IPS-NIHi7 (cell line): Measurements from ENCODE around the gene B3GALT2.

Experiments used
- DNase-seq: peaks from one replicate; pipeline ENCODE4 v3.0.0; 2012; ENCODE audit warnings: mixed read lengths; ENCODE audit errors: extremely low spot score

Gene B3GALT2

GRCh38 chr1:193183019-193183627 lies 3.3 kb downstream of the B3GALT2 start:
- peak; percentile 10 for DNase-seq

- DNase-seq: no peak
These were observed 4.4 kb downstream of the B3GALT2 start for GRCh38 chr1:193181985-193182384.

- DNase-seq: no peak
These were observed 4.9 kb downstream of the B3GALT2 start for GRCh38 chr1:193181536-193181935.

- DNase-seq: no peak
These were observed 7.3 kb downstream of the B3GALT2 start for GRCh38 chr1:193179094-193179493.

- no peak for DNase-seq
These were observed 9.6 kb downstream of the B3GALT2 start for GRCh38 chr1:193176788-193177187.

- no peak for DNase-seq
These were observed 10.3 kb downstream of the B3GALT2 start for GRCh38 chr1:193176113-193176512.

- no peak for DNase-seq
These were observed 29.1 kb downstream of the B3GALT2 start for GRCh38 chr1:193157360-193157759.

- DNase-seq: no peak
These were observed 29.6 kb downstream of the B3GALT2 start for GRCh38 chr1:193156822-193157142.

GRCh38 chr1:193156117-193156821 lies 30.1 kb downstream of the B3GALT2 start:
- DNase-seq: no peak

GRCh38 chr1:193144999-193145398 lies 41.4 kb downstream of the B3GALT2 start:
- DNase-seq: no peak

GRCh38 chr1:193144361-193144938 lies 42.0 kb downstream of the B3GALT2 start:
- DNase-seq: no peak

- DNase-seq: no peak
These were observed 43.1 kb downstream of the B3GALT2 start for GRCh38 chr1:193143285-193143684.

- no peak for DNase-seq
These were observed 44.0 kb downstream of the B3GALT2 start for GRCh38 chr1:193142409-193142808.

GRCh38 chr1:193141804-193142203 lies 44.6 kb downstream of the B3GALT2 start:
- no peak for DNase-seq

- no peak for DNase-seq
These were observed 46.2 kb downstream of the B3GALT2 start for GRCh38 chr1:193140254-193140653.

GRCh38 chr1:193131266-193131860 lies 55.0 kb downstream of the B3GALT2 start:
- DNase-seq: no peak
